ENCODE data around the gene CRYAA.
"Not testable (repeated sequence)": the region's sequence is repeated elsewhere in the genome, so short reads cannot be mapped to it uniquely, and the experiment has no call there.

The CRYAA gene

GRCh38 chr21:43177043-43177906 lies 8.5 kb downstream of the CRYAA start:
- not testable (repeated sequence) for DNase-seq (ENCODE audit: low spot score)

- DNase-seq (ENCODE audit: low spot score), result not testable (repeated sequence)
Measured at GRCh38 chr21:43178175-43178826, 9.5 kb downstream of the CRYAA start.

- DNase-seq (ENCODE audit: low spot score), result not testable (repeated sequence)
Measured at GRCh38 chr21:43181033-43181432, 12.2 kb downstream of the CRYAA start.

- not testable (repeated sequence) for DNase-seq (ENCODE audit: low spot score)
Measured at GRCh38 chr21:43187268-43187667, 18.5 kb downstream of the CRYAA start.

- no peak for DNase-seq (ENCODE audit: low spot score)
Measured at GRCh38 chr21:43187715-43188114, 18.9 kb downstream of the CRYAA start.

GRCh38 chr21:43188181-43188580 lies 19.4 kb downstream of the CRYAA start:
- no peak for DNase-seq (ENCODE audit: low spot score)

GRCh38 chr21:43188592-43189210 lies 19.9 kb downstream of the CRYAA start:
- DNase-seq (ENCODE audit: low spot score), result no peak

GRCh38 chr21:43189936-43190335 lies 21.1 kb downstream of the CRYAA start:
- no peak for DNase-seq (ENCODE audit: low spot score)

GRCh38 chr21:43190544-43190943 lies 21.7 kb downstream of the CRYAA start:
- no peak for DNase-seq (ENCODE audit: low spot score)

- no peak for DNase-seq (ENCODE audit: low spot score)
Measured at GRCh38 chr21:43190951-43191350, 22.1 kb downstream of the CRYAA start.

- no peak for DNase-seq (ENCODE audit: low spot score)
Measured at GRCh38 chr21:43191521-43191920, 22.7 kb downstream of the CRYAA start.

GRCh38 chr21:43191971-43192370 lies 23.2 kb downstream of the CRYAA start:
- no peak for DNase-seq (ENCODE audit: low spot score)

GRCh38 chr21:43192501-43193081 lies 23.8 kb downstream of the CRYAA start:
- no peak for DNase-seq (ENCODE audit: low spot score)

GRCh38 chr21:43193088-43193650 lies 24.4 kb downstream of the CRYAA start:
- no peak for DNase-seq (ENCODE audit: low spot score)

- DNase-seq (ENCODE audit: low spot score), result no peak
Measured at GRCh38 chr21:43193651-43194302, 25.0 kb downstream of the CRYAA start.

GRCh38 chr21:43194303-43195120 lies 25.7 kb downstream of the CRYAA start:
- DNase-seq (ENCODE audit: low spot score), result no peak

GRCh38 chr21:43195121-43196021 lies 26.6 kb downstream of the CRYAA start:
- no peak for DNase-seq (ENCODE audit: low spot score)

- DNase-seq (ENCODE audit: low spot score), result no peak
Measured at GRCh38 chr21:43196826-43197225, 28.0 kb downstream of the CRYAA start.

- DNase-seq (ENCODE audit: low spot score), result no peak
Measured at GRCh38 chr21:43198376-43198775, 29.6 kb downstream of the CRYAA start.

- DNase-seq (ENCODE audit: low spot score), result no peak
Measured at GRCh38 chr21:43201491-43201890, 32.7 kb downstream of the CRYAA start.

Data from CD4-positive, alpha-beta T cell treated with Interleukin-6 at 100 ng/mL for 8 hours (primary cell).